Esophagus muscularis mucosa (tissue), 4 donors: ENCODE measurements around the gene FXYD3. TPM values are rescaled to one million over a fixed set of nuclear protein-coding genes. Genes with fewer than 3 reads are reported as not detected.

Experiments used
- DNase-seq: peaks from one replicate; pipeline ENCODE4 v3.0.0-alpha.2; 2017; ENCODE audit errors: extremely low spot score
- H3K27ac ChIP-seq, 4 donors: fragments of 200-600 bp; sonication (generic); replicated peaks in 1 of 4; 1 replicate in 3 of 4; 2 replicates in 1 of 4; pipeline ENCODE4 v1.5.1; 2016 to 2019; ENCODE audit warnings: mild to moderate bottlenecking in 1 of 4
- H3K27me3 ChIP-seq, 4 donors: fragments of 200-600 bp; sonication (generic); one replicate each; pipeline versions ENCODE4 v1.5.1 to v1.6.0; 2016 to 2019
- H3K36me3 ChIP-seq, 4 donors: fragments of 200-600 bp; sonication (generic); one replicate each; pipeline ENCODE4 v1.5.1; 2016 to 2019
- H3K4me1 ChIP-seq, 4 donors: fragments of 200-600 bp; sonication (generic); one replicate each; pipeline ENCODE4 v1.5.1; 2016 to 2019
- H3K4me3 ChIP-seq, 4 donors: fragments of 200-600 bp; sonication (generic); 1 replicate in 2 of 4; 2 replicates in 2 of 4; pipeline ENCODE4 v1.5.1; 2016 to 2019; ENCODE audit warnings: mild to moderate bottlenecking in 4 of 4, moderate library complexity in 1 of 4
- H3K9me3 ChIP-seq, 4 donors: fragments of 200-600 bp; sonication (generic); 1 replicate in 3 of 4; 2 replicates in 1 of 4; pipeline ENCODE4 v1.5.1; 2016 to 2019
- CTCF ChIP-seq, 3 experiments: fragments of 200-600 bp in 2 of 3; fragments of 450-650 bp in 1 of 3; sonication (generic) in 2 of 3; IDR thresholded peaks; one replicate each; pipeline ENCODE4 v1.5.1; 2017 to 2019; ENCODE audit warnings: antibody characterized with exemption in 3 of 3, mild to moderate bottlenecking in 2 of 3, moderate library complexity in 1 of 3
- EP300 ChIP-seq: sonication (generic); formaldehyde crosslinking; IDR thresholded peaks from one replicate; pipeline ENCODE4 v1.6.1; 2017; ENCODE audit warnings: antibody characterized with exemption
- POLR2A ChIP-seq: fragments of 450-650 bp; IDR thresholded peaks from one replicate; pipeline ENCODE4 v1.6.1; 2017; ENCODE audit warnings: antibody characterized with exemption, moderate library complexity, mild to moderate bottlenecking, low read depth
- POLR2AphosphoS5 ChIP-seq, 2 donors: sonication (generic); formaldehyde crosslinking; IDR thresholded peaks; one replicate each; pipeline ENCODE4 v1.6.1; 2017; ENCODE audit warnings: antibody characterized with exemption in 2 of 2
- WGBS: methylation state at CpG from one replicate; pipeline ENCODE4 v1.1.5; 2018; 5-methylcytosine and 5-hydroxymethylcytosine counted together
- intact Hi-C: fragments of 100-400 bp; cut with DNase I; formaldehyde crosslinking; loops from one replicate; pipeline ENCODE4 v1.15.1; 2023
- total RNA-seq, 4 donors: library from RNA; depleted of rRNA; stranded (reverse); fragments of >200 nt; gene quantifications; one replicate each; pipeline versions ENCODE4 v1.1.0 to v1.2.1, GENCODE V29; 2016

FXYD3 gene
- total RNA-seq, 4 donors from 2014 or later: 0.83 to 3.8 (median 3.1) TPM

DNA sequence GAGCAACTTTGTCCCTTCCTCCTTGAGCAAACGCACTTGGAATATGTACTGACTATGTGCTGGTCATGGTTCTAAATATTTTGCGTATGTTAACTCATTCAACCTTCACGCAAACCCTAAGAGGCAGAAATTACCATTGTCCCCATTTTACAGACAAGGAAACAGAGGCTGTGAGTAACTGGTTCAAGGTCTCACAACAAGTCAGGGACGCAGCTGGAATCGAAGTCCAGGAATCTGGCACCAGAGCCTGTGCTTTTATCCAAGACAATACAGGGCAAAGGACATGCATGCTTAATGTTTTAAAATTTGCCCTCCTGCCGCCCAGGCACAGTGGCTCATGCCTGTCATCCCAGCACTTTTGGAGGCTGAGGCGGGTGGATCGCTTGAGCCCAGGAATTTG is 44.0 kb downstream of the FXYD3 start:
- intact Hi-C loops: no loop called here
- H3K4me3 ChIP-seq: no peak overlapping the region
- TF ChIP-seq POLR2A (no peak), POLR2AphosphoS5 (IDR thresholded peaks at IDR 0.05) (no peak), EP300 (no peak), CTCF (IDR thresholded peaks at IDR 0.05) (no peak)
- peaks cover 0 to 41% (median 9%) of the 10 kb centered on the region in 4 donors for H3K27me3 ChIP-seq
- H3K4me1 ChIP-seq: peaks cover 8 to 18% (median 14%) of the 10 kb centered on the region in 4 donors
- no peak for DNase-seq
- H3K27ac ChIP-seq: no peak overlapping the region
- 84% methylated on average over 8 of the region's 8 CpGs for WGBS
- H3K36me3 ChIP-seq: peaks cover 10 to 80% (median 51%) of the 10 kb centered on the region in 4 donors
- H3K9me3 ChIP-seq: peaks cover 0 to 23% (median 13%) of the 10 kb centered on the region in 4 donors

GRCh38 chr19:35160629-35161433 is 45.2 kb downstream of the FXYD3 start:
- intact Hi-C loops: no loop called here
- WGBS: 83% methylated on average over 9 of the region's 9 CpGs
- Histone ChIP-seq H3K4me3 (no peak overlapping the region), H3K36me3 (peaks cover 14 to 91% (median 57%) of the 10 kb centered on the region in 4 donors), H3K9me3 (peaks cover 0 to 35% (median 15%) of the 10 kb centered on the region in 4 donors), H3K4me1 (peaks cover 1 to 6% (median 3%) of the 10 kb centered on the region in 4 donors), H3K27me3 (peaks cover 0 to 28% (median under 1%) of the 10 kb centered on the region in 4 donors), H3K27ac (no peak overlapping the region)
- TF ChIP-seq EP300: no peak
- no peak for TF ChIP-seq CTCF (IDR thresholded peaks at IDR 0.05)
- TF ChIP-seq POLR2AphosphoS5 (IDR thresholded peaks at IDR 0.05): no peak
- TF ChIP-seq POLR2A: no peak
- DNase-seq: no peak

GRCh38 chr19:35161434-35161743 is 45.8 kb downstream of the FXYD3 start:
- H3K9me3 ChIP-seq: peaks cover 0 to 41% (median 21%) of the 10 kb centered on the region in 4 donors
- H3K36me3 ChIP-seq: peaks cover 19 to 97% (median 63%) of the 10 kb centered on the region in 4 donors
- peaks cover 0 to 1% (median under 1%) of the 10 kb centered on the region in 4 donors for H3K4me1 ChIP-seq
- intact Hi-C loops: no loop called here
- WGBS: 95% methylated on average over 2 of the region's 2 CpGs
- DNase-seq: no peak
- TF ChIP-seq EP300 (no peak), POLR2A (no peak), POLR2AphosphoS5 (IDR thresholded peaks at IDR 0.05) (no peak), CTCF (IDR thresholded peaks at IDR 0.05) (no peak)
- H3K27ac ChIP-seq: no peak overlapping the region
- peaks cover 0 to 23% (median 0%) of the 10 kb centered on the region in 4 donors for H3K27me3 ChIP-seq
- no peak overlapping the region for H3K4me3 ChIP-seq

- Histone ChIP-seq H3K27me3 (peaks cover 0 to 11% (median 0%) of the 10 kb centered on the region in 4 donors), H3K36me3 (peaks cover 23 to 99% (median 69%) of the 10 kb centered on the region in 4 donors), H3K9me3 (peaks cover 0 to 48% (median 25%) of the 10 kb centered on the region in 4 donors), H3K4me1 (no peaks in the 10 kb centered on the region), H3K27ac (no peak overlapping the region), H3K4me3 (no peak overlapping the region)
- TF ChIP-seq POLR2A (no peak), CTCF (IDR thresholded peaks at IDR 0.05) (no peak), EP300 (no peak), POLR2AphosphoS5 (IDR thresholded peaks at IDR 0.05) (no peak)
- DNase-seq: no peak
- 82% methylated on average over 3 of the region's 6 CpGs for WGBS
- intact Hi-C loops: no loop called here
Observed at GRCh38 chr19:35162471-35163326, 47.1 kb downstream of the FXYD3 start.
